Keratinocyte (primary cell): ENCODE data around the gene GPR176. TPM values are rescaled to one million over a fixed set of nuclear protein-coding genes. Genes with fewer than 3 reads are reported as not detected.

ENCODE experiments used
- DNase-seq: peaks from one replicate; pipeline ENCODE4 v3.0.0-alpha.2; 2011; ENCODE audit warnings: low read depth, missing footprints, low spot score
- FAIRE-seq: peaks from 2 replicates; lab custom pipeline; 2011; peaks lifted over from hg19 to GRCh38; lab: Jason Lieb, UNC
- H2AFZ ChIP-seq: 2 replicates; pipeline ENCODE4 v1.6.0; 2012; ENCODE audit warnings: low read length, control low read depth, inconsistent platforms; ENCODE audit not compliant: control insufficient read depth
- H3K27ac ChIP-seq: 2 replicates; pipeline ENCODE4 v1.5.1; 2011; ENCODE audit warnings: low read length; ENCODE audit not compliant: control insufficient read depth, insufficient read depth
- H3K27me3 ChIP-seq: 3 replicates; pipeline ENCODE4 v1.6.0; 2011; ENCODE audit warnings: low read length; ENCODE audit not compliant: control insufficient read depth, insufficient read depth; ENCODE audit errors: extremely low read depth
- H3K36me3 ChIP-seq, 2 experiments: 2 replicates in 1 of 2; 3 replicates in 1 of 2; pipeline ENCODE4 v1.5.1; 2011; ENCODE audit warnings: low read length in 2 of 2, mild to moderate bottlenecking in 1 of 2; ENCODE audit not compliant: control insufficient read depth in 2 of 2, insufficient read depth in 2 of 2; ENCODE audit errors: extremely low read depth in 1 of 2
- H3K4me1 ChIP-seq: 3 replicates; pipeline ENCODE4 v1.5.1; 2011; ENCODE audit warnings: low read length; ENCODE audit not compliant: control insufficient read depth, insufficient read depth; ENCODE audit errors: extremely low read depth
- H3K4me2 ChIP-seq: 3 replicates; pipeline ENCODE4 v1.6.0; 2011; ENCODE audit warnings: low read depth, low read length; ENCODE audit not compliant: control insufficient read depth, insufficient read depth; ENCODE audit errors: extremely low read depth
- H3K4me3 ChIP-seq, 3 experiments: fragments of 200-600 bp in 1 of 3; sonication (generic) in 1 of 3; 2 replicates in 2 of 3; 3 replicates in 1 of 3; pipeline ENCODE4 v1.5.1; 2011 to 2016; ENCODE audit warnings: low read length in 3 of 3, mild to moderate bottlenecking in 3 of 3, control low read depth in 2 of 3, inconsistent platforms in 1 of 3, low read depth in 1 of 3, mixed read lengths in 1 of 3, mixed run types in 1 of 3, moderate library complexity in 1 of 3; ENCODE audit not compliant: control insufficient read depth in 2 of 3, insufficient read depth in 2 of 3; ENCODE audit errors: extremely low read depth in 1 of 3
- H3K79me2 ChIP-seq: 2 replicates; pipeline ENCODE4 v1.6.0; 2012; ENCODE audit warnings: low read length; ENCODE audit not compliant: control insufficient read depth, insufficient read depth
- H3K9ac ChIP-seq: 3 replicates; pipeline ENCODE4 v1.6.0; 2011; ENCODE audit warnings: low read length; ENCODE audit not compliant: control insufficient read depth, insufficient read depth; ENCODE audit errors: extremely low read depth
- H3K9me1 ChIP-seq: 3 replicates; pipeline ENCODE4 v1.6.0; 2011; ENCODE audit warnings: low read length; ENCODE audit not compliant: control insufficient read depth, insufficient read depth; ENCODE audit errors: extremely low read depth
- H3K9me3 ChIP-seq: 2 replicates; pipeline ENCODE4 v1.5.1; 2012; ENCODE audit warnings: low read depth, low read length; ENCODE audit not compliant: control insufficient read depth
- H4K20me1 ChIP-seq: 3 replicates; pipeline ENCODE4 v1.6.0; 2011; ENCODE audit warnings: low read length; ENCODE audit not compliant: control insufficient read depth, insufficient read depth; ENCODE audit errors: extremely low read depth
- CTCF ChIP-seq, 3 experiments: IDR thresholded peaks in 1 of 3; conservative IDR thresholded peaks in 1 of 3; optimal IDR thresholded peaks in 1 of 3; 2 replicates in 2 of 3; 3 replicates in 1 of 3; pipeline versions ENCODE3 to v1.5.1; 2011; ENCODE audit warnings: low read length in 3 of 3, mild to moderate bottlenecking in 3 of 3, moderate library complexity in 2 of 3, control low read depth in 1 of 3, inconsistent platforms in 1 of 3; ENCODE audit not compliant: insufficient read depth in 2 of 3; ENCODE audit errors: extremely low read depth in 1 of 3
- EZH2 ChIP-seq: IDR thresholded peaks from one replicate; pipeline ENCODE4 v1.6.1; 2012; ENCODE audit warnings: inconsistent platforms, mild to moderate bottlenecking, low read length, moderate library complexity
- dilution Hi-C: fragments of 300-500 bp; cut with MboI; formaldehyde crosslinking; loops from one replicate; pipeline ENCODE4 v1.7.0; 2020; ENCODE audit warnings: low sequenced_read_pairs; ENCODE audit not compliant: extremely low pct_ligation_motif_present
- polyA plus RNA-seq, 5 experiments: library from polyadenylated mRNA; depleted of rRNA in 3 of 5; stranded (reverse) in 3 of 5; stranded (forward) in 1 of 5; unstranded in 1 of 5; fragments of >200 nt; gene quantifications; 1 replicate in 1 of 5; 2 replicates in 3 of 5; 3 replicates in 1 of 5; pipeline versions ENCODE4 v1.2.1 to v1.2.3, GENCODE V29; 2011 to 2012; ENCODE audit warnings: missing spikeins in 2 of 5, low read depth in 1 of 5, low replicate concordance in 1 of 5

GPR176 gene
- polyA plus RNA-seq, 1 donor (not counting 4 experiments of a cell fraction or from before 2014, with no cell fraction given), result 12.5 TPM

GRCh38 chr15:39854161-39854560 lies 65.9 kb downstream of the GPR176 start:
- Histone ChIP-seq H3K27ac (no peak overlapping the region), H3K79me2 (peaks cover 2% of the 10 kb centered on the region), H4K20me1 (no peaks in the 10 kb centered on the region), H3K9me3 (no peaks in the 10 kb centered on the region), H3K4me2 (no peak overlapping the region), H3K9ac (no peak overlapping the region), H2AFZ (no peak overlapping the region), H3K36me3 (no peaks in the 10 kb centered on the region), H3K4me1 (no peaks in the 10 kb centered on the region), H3K27me3 (no peaks in the 10 kb centered on the region), H3K4me3 (no peak overlapping the region), H3K9me1 (no peaks in the 10 kb centered on the region)
- TF ChIP-seq EZH2 (no peak), CTCF (optimal IDR thresholded peaks at IDR 0.05 in 1 of 3, IDR thresholded peaks at IDR 0.05 in 1 of 3, conservative IDR thresholded peaks at IDR 0.05 in 1 of 3; ENCODE audit: extremely low read depth in 1 of 3, insufficient read depth in 2 of 3, low read length in 3 of 3) (no peak)
- FAIRE-seq (no peak), DNase-seq (no peak)
- dilution Hi-C loops, result no loop called here

- Histone ChIP-seq H3K9ac (no peak overlapping the region), H3K9me3 (no peaks in the 10 kb centered on the region), H3K4me1 (no peaks in the 10 kb centered on the region), H3K27me3 (no peaks in the 10 kb centered on the region), H3K4me3 (no peak overlapping the region), H2AFZ (no peak overlapping the region), H3K27ac (no peak overlapping the region), H3K79me2 (peaks cover 7% of the 10 kb centered on the region), H3K4me2 (no peak overlapping the region), H3K9me1 (no peaks in the 10 kb centered on the region), H3K36me3 (no peaks in the 10 kb centered on the region), H4K20me1 (no peaks in the 10 kb centered on the region)
- TF ChIP-seq EZH2, result no peak
- no peak for TF ChIP-seq CTCF (optimal IDR thresholded peaks at IDR 0.05 in 1 of 3, IDR thresholded peaks at IDR 0.05 in 1 of 3, conservative IDR thresholded peaks at IDR 0.05 in 1 of 3; ENCODE audit: extremely low read depth in 1 of 3, insufficient read depth in 2 of 3, low read length in 3 of 3)
- DNase-seq (no peak), FAIRE-seq (no peak)
- dilution Hi-C loops, result no loop called here
These were observed 67.8 kb downstream of the GPR176 start for GRCh38 chr15:39852250-39852649.
